GM19467 (cell line): ENCODE measurements around the gene DMBX1.

Experiments used
- ATAC-seq: cut with Tn5 transposase; IDR thresholded peaks from one replicate; pipeline ENCODE4 v1.9.1; 2021; ENCODE audit warnings: mild to moderate bottlenecking, moderate library complexity; ENCODE audit not compliant: unreplicated experiment

Gene DMBX1

DNA sequence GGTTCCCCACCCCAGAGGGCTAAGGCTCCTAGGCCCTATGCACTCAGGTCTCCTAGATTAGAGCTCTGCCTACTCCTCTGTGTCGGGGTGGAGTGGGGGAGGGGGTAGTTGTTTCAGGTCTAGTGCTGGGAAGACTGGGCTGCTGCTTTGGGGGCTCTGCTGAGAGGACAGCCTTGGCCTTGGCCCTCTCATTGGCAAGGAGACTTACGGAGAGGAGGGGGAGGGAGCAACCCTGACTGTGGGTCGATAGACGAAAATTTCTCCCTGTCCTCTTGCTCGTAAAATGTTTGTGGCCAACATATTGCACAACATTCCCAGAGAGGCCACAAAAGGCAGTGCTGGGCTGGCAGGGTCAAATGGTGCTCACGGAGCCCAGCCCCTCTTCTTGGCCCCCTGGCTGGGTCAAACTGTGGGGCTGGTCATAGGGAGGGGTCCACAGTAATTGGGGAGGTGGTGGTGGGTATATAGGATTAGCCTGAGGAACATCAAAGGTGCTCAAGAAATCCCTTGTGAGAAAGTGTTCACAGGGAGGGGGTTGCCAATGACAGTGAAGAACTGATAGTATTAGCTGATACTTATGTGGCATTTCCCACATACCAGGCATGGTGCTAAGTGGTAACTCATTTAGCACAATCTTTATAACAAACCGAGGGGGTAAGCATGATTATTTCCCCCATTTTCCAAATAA lies 8.5 kb upstream of the DMBX1 start:
- no peak for ATAC-seq

DNA sequence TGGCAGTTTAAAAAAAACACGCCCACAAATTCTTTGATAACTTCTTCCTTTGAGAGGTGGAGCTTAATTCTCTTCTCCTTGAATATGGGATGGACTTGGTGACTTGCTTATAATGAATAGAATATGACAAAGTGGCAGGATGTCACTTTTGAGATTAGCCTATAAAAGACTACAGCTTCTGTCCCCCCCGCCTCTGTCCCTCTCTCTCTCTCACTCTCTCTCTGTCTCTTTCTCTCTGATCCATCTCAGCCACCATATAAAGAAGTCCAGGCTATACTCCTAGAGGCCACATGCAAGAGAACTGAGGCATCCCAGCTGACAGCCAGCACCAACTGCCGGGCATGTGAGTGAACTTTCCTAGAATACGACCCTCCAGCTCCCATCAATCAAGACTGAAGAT lies 7.7 kb upstream of the DMBX1 start:
- ATAC-seq, result no peak

DNA sequence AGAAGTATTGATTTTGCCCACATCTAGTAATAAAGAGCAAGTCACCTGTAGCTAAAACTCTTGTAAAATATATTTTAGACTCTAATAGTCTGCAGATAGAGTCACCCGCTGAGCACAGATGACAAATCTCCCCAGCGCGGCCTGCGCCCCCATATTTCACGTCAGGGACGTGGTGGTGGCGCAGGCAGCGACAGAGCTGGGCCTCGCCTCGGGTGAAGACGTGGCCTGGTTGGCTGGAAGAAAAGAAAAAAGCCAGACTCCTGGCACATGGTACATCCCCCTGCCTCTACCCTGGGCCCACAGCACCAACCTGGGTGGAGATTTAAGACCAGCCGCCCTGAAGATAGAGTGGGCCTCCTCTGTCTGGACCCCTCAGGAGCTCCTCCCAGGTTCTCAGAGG lies 6.0 kb upstream of the DMBX1 start:
- ATAC-seq, result no peak

DNA sequence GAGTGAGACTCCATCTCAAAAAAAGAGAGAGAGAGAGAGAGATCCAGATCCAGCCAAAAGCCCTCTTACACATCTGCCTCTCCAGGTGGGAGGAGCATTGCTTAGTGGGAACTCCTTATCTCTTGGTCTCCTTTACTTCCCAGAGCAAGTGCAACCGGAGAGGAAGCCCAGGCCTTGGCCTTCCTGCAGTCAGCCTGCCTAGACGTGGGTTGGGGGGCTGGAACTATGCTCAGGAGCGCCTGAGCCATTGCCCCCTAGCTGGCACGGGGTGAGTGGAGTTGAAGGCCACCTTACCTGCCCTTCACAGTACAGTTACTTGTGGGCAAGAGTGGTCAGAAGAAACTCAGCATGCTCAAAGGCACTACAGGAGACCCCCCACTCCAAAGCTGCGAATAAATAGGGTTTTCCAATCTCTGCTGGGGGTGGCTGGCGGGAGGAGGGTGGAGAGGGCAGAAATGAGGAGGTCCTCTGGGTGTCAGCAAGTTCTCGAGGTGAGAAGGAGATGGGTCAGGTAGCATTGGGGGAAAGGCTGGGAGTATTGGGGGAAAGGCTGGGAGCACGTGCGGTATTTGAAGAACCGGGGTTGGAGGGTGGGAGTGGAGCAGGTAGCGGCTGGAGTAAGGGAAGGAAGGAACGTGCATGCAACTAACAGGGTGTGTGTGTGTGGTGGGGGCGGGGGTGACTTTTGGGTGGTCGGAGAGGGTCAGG lies 4.7 kb upstream of the DMBX1 start:
- ATAC-seq, result no peak

DNA sequence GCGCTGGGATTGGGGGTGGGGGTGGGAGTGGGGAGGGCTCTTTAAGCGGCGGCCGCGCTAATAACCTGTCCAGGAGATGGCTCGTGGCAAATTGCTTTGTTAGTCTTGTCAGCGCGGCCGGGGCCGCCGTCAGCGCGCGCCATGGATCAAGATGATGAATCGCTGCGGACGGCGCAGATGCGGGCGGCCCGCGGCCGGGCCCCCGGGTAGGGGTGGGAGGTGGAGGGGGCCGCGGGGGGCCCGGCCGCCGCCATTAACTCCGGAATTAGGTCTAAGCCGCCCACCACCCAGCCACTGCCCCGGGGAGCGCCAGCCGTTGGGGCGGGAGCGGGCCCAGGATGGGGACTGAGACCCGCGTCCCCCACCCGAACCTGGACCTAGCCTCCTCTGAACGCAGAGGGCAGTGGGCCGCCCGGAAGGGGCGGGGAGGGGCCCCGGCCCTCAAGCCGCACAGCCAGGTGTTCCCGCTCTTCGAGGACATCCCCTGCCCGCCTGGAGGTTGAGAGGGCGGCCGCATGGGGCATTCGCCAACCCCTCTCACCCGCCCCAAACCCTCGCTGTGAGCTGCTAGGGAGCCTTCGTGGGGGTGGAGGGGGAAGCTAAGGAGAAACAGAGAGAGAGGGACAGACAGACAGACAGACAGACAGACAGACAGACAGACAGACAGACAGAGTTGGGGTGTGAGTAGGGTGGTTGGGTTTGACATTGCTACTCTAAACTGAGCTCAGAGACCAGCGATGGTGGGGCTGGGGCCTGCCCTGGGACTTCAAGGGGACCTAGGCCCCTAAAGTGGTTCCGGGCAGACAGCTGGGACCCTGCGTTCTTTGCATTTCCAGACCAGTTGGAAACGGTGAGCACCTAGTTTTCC lies 3.8 kb upstream of the DMBX1 start:
- no peak for ATAC-seq

DNA sequence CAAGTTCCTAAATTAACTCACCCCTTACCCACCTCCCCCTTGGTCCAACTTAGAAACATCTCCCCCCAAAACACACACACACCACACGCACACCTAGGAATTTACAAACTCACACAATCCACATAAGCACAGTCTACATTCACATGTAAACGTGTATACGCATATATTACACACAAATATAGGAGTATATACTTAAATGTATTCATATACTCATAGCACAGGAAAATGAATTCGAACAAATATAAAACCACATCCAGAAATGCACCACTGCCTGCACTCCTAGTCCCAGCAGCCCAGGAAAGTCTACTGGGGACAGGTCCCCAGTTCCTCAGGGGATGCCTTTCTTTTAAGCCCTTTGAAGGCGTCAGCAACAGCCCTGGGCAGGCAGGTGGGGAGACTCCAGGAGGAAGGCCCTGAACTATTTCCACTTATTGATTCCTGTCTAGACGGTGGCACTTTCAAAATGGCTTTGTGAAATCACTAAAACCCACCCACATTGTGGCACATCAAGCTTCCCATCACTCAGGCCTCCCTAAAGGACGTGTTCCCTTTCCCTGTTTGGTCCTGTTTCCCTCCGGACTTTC lies 3.1 kb upstream of the DMBX1 start:
- no peak for ATAC-seq

DNA sequence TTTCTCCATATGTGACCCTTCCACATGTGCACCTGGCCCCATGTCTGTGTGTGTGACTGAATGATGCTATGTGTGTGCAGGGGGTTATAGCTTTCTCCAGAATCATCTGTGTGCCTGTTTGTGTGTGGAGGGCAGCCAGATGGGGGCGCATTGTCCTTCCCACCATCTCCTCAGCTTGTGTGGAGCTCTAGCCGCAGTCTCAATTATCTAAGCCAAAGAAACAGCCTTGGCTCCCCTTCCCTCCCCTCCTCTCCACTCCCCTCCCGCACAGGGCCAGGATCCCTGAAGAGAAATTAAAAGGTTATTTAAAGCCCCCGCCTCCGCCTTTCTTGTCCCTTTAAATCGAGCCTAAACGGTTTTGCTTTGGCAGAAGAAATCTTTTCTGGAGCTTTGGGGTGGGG lies 1.8 kb upstream of the DMBX1 start:
- ATAC-seq, result no peak

DNA sequence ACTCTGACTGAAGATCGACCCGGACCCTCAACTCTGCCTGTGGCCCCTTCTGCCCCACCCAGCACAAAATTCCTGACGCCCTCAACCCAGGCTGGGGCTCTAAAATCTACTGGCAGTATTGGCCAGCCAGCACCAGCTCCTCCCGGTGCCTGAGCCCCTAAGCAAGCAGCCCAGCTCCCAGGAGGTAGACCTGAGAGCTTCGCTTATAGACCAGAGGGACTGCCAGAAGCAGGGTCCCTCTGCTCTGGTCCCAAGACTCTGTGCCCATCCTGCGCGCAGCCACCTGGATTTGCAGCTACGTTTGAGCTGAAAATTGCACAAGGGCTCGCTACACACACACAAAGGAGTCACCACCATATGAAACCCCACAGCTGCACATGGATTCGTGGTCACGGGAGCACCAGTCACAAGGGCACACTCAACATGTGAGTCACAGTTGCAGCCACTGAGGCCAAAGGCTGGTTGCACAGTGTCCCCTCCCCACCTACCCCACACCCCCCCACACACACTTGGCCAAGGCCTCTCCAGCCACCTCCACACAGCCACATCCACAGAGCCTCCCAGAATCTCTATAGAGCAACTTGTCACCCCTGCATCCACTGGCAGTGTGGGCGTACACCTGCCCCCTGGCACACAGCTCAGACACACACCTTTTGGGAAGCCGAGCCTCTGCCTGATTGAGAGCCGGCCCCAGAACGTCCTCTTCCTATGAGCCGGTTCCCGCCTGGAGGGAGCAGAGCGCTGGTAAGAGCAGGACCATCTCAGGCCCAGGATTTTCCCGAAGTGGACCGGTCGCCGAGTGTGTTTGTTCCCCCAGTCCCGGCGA lies 1.1 kb upstream of the DMBX1 start:
- no peak for ATAC-seq

DNA sequence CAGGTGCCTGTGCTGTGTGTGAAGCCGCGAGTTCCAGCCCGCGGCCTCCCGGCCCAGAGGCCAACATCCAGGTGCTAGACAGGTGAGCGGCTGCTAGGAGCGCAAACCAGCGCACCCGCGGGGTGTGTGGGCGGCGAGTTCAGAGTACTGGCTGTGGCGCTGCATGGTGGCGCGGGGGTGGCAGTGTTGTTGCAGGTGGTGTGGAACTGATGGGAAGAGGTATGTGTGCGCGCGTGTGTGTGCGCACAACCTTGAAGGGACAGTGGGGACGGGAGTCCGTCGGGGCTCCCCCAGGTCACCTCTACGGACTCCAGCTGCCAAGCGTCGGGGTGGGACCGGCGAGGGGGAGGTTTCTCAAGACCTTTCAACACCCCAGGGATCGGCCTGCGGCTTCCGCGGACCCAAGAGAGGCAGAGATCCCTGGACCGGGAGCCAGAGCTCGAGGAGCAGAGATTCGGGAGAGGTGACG lies 433 bp upstream of the DMBX1 start:
- ATAC-seq, result no peak

DNA sequence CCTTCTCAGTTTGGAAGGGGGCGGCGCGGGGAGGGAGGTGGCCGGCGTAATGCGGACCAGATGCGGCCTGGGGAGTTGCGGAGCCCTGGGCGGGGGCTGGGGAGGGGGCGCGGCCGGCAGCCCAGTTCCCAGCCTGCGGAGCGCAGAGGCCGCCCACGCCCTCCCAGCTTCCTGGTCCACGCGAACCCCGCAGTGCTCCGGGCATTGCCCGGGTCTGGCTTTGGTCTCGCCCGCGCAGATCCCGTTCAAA lies 695 bp downstream of the DMBX1 start:
- ATAC-seq, result no peak

DNA sequence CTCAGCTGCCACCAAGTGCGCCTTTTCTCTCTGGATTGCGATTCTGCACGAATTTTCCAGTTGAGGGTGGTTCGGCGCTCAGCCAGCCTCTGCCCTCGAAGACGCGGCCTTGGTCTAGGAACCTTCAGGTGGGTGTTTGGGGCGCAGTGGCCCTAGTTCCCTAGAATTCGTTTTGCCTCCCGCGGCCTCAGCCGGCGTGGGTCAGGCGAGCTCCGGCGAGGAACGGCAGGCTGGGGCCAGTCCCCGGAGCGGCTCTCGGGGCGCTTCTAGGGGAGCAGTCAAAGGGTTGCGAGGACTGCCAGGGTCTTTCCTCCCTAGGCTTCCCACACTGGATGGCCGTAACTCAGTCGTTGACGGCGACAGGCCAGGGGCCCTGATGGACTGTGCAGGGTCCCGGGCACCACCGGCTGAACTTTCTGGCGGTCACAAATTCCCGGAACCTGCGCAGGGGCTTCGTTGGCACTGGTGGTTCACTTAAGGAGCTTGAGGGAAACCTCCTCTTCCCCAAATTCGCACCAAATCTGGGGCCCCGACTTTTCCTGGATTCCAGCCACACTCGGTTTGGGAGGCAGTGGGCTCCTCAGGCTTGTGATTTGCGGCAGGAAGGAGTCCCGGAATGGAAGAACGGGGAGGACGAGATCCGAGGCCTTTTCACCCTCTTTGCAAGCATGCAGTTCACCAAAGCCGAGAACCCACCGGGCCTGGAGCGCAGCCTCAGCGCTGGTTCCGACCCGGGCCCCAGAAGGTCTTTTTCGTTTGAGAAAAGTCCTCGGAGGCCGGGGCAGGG lies 1.2 kb downstream of the DMBX1 start:
- no peak for ATAC-seq

DNA sequence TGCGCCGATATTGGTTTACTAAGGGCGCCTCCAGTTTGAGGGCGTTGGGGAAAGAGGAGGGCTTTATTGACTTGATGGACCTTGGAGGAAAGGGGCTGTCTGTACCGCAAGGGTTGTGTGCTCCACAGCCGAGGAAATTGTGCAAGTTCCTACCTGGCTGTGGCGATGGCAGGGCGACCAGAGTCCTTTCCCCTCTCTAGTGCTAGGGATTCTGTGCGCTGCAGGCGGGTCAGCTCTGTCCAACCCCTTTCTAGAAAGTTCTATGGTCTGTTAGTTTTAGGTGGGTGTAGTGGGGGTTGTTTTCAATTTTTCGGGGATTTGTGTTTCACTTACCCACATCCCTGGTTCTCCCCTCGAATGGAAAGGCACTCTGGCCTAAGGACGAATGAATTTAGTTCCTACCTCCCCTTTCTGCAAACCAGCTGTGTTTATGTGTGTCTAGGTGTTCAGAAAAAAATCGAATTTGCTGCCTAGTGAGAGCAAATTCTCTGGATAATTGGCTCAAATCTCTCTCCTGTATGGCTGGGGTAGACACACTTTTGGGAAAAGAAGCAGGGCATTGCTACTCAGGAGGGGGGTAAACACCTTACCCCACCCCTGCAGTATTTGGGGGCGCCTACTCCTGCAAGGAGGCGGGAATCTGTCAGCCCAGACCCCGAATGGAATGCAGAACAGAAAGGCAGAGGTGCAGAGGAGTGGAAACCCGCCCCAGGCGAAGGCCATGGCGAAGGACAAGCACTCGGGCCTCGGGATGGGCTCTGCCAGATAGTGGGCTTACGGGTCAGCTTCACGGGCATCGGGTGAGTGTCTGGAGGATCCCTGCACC lies 2.0 kb downstream of the DMBX1 start:
- no peak for ATAC-seq

DNA sequence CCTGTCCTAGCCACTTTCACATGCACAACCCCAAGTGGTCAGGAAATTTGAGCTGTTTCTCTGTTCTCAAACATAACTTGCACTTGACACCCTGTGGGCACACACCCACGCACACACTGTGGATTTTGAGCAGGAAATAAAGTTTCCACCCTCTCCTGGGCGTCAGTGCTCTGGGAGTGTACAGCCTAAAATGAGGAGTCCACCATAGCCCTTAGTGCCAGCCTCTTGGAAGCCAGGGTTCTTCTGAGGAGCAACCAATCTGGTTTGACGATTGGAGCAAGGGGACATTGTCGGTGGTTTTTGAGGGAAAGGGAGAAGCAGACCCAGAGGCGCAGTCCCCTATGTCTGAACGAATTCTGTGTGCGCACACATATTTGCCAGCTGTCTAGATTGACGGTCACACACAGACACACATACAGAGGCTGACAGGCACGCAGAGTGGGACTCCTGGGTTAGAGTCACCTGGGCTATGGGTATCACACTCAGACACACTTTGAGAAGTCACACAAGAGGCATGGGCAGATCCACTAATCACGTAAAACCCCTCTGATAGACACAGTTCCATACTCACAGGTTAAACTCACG lies 2.7 kb downstream of the DMBX1 start:
- no peak for ATAC-seq

DNA sequence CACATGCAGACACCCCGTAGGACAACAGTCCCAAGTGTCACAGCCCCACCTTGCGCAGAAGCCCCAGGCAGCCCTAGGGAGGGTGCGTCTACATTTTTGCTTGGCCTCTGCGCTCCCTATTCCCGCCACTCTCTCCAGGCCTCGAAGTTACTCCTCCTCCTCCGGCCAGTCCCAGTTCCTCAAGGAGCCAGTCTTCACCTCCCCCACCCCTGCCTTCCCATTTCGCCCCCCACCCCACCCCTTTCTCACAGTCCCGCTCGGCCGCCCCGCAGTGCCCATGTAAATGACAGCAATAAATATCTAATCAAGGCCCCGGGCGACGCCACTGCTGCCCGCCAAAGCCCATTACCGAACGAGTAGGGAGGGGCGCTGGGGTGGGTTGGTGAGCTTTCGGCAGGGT lies 3.2 kb downstream of the DMBX1 start:
- no peak for ATAC-seq

DNA sequence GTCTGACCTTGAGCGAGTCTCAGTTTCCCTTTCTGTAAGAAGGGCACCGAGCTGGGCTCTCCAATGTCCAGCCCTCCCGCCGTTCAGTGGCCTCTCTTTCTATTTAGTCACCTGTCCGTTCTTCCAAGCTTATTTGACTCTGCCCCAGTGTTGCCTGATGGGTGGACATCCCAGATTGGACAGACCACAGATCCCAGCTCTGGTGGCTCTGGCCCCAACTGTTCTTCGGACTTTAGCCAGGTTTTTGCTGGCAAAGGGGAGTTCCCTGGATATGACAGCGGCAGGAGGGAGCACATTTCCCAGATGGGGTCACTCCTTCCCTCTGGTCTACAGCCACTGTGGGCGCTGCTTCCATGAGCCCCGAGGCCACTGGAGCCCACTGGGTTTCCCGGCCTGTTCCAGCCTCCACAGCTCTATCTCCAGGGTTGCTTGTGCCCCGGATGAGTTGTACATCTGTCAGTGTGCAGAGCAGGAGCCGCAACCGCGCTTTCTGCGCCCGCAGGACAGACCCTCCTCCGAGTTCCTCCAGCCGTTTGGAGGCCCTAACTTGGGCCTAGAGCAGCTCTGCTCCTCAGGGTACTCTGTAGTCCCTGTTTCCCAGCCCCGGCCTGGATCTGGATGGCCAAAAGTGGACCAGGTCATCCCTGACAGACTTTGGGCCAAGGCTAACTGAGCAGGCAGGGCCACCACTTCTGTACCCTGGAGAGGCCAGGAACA lies 3.8 kb downstream of the DMBX1 start:
- no peak for ATAC-seq

DNA sequence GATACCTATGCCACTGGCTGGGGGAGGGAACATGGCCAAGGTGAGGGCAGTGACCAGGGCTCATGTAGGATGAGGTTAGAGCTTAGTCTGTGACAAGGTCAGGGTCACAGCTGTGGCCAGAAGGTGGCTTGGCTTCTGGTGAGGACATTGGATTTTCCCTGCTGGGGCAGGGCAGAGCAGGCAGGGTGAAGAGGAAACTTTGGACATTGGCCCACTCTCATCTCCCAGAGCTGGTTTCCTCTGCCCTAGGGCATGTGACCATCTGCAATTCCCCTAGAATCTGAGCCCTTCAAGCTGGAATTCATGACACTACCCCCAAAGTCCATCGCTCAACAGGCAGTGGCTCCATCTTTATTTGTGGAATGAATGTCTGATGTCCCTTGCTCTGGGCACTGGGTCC lies 5.3 kb downstream of the DMBX1 start:
- ATAC-seq, result no peak

DNA sequence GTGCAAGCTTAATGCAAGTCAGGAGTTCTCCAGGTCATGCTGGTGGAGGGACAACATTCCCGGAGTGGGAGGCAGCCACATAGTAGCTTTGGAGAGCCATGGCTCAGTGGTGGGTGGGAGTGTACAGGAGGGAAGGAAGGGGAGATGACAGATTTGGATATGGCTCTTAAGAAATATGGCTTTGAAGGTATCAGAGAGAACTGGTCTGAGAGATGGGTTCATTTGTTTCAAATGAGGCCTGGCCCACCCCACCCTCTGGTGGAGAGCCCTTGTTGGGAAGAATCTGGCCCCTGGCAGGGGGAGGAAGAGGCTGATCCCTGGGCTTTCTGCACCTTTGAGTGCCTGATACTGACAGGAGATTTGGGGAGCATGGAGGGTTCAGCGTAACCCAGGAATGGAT lies 6.1 kb downstream of the DMBX1 start:
- ATAC-seq, result no peak

DNA sequence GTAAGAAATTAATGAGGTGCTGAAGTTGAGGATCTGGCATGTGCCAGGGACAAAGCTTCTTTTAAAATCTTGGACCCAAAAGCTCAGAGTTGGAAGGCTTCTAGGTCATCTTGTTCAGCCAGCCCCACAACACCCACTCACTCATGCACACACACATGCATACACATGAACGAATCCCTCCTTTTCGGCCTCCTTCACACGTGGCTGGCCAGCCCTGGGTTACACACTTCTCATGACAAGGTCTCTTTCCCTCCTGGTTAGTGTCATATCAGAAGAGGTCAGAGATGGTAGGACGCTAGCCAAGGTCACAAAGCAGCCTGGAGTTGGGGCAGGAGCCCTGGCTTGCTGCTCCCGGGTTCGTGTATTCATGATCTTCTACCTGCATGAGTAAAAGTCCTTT lies 6.9 kb downstream of the DMBX1 start:
- no peak for ATAC-seq
